Measurements from ENCODE around the gene PVALEF. TPM values are rescaled to one million over a fixed set of nuclear protein-coding genes. Genes with fewer than 3 reads are reported as not detected.
"Not testable (repeated sequence)": the region's sequence is repeated elsewhere in the genome, so short reads cannot be mapped to it uniquely, and the experiment has no call there.

PVALEF gene
- polyA plus RNA-seq, 1 donor: 0.34 TPM

DNA sequence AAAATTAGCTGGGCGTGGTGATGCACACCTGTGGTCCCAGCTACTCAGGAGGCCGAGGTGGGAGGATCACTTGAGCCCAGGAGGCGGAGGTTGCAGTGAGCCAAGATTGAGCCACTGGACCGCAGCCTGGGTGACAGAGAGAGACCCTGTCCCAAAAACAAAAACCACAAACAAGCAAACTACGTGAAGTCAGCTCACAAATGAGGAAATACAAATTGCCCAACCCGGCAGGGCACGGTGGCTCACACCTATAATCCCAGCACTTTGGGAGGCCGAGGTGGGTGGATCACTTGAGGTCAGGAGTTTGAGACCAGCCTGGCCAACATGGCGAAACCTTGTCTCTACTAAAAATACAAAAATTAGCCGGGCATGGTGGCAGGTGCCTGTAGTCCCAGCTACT lies 19.1 kb upstream of the PVALEF start:
- H3K36me3 ChIP-seq (ENCODE audit: control insufficient read depth, insufficient read depth, low read length); H3K9me3 ChIP-seq (ENCODE audit: control insufficient read depth, low read depth, low read length); DNase-seq; H3K4me3 ChIP-seq (ENCODE audit: low read length); H3K27me3 ChIP-seq (ENCODE audit: control insufficient read depth, insufficient read depth, low read length); H3K27ac ChIP-seq (ENCODE audit: low read length): not testable (repeated sequence)
- no CpG with 5 or more reads among the region's 10 CpGs for WGBS (ENCODE audit: insufficient coverage, low lambda C conversion rate)
- peaks cover 21% of the 10 kb centered on the region for H3K4me1 ChIP-seq (ENCODE audit: control insufficient read depth, insufficient read depth, low read length)

DNA sequence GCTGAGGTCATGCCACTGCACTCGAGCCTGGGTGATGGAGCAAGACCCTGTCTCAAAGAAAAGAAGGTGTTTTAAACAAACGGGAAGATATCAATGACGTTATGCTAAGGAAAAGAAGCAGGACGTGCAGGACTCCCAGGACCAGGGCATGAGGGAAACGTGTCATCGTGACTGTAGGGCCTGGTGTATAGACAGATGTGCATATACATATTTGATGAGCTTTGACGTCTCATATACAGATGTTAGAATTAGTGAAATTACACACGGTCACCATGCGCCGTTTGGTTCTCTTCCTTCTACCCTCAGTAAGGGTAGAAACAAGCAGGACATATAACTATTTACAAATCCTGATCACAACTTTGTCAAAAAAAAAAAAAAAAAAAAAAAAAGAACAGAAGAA lies 17.6 kb upstream of the PVALEF start:
- DNase-seq: no peak
- H3K4me1 ChIP-seq (ENCODE audit: control insufficient read depth, insufficient read depth, low read length): peaks cover 17% of the 10 kb centered on the region
- 72% methylated on average over 3 of the region's 10 CpGs for WGBS (ENCODE audit: insufficient coverage, low lambda C conversion rate)

DNA sequence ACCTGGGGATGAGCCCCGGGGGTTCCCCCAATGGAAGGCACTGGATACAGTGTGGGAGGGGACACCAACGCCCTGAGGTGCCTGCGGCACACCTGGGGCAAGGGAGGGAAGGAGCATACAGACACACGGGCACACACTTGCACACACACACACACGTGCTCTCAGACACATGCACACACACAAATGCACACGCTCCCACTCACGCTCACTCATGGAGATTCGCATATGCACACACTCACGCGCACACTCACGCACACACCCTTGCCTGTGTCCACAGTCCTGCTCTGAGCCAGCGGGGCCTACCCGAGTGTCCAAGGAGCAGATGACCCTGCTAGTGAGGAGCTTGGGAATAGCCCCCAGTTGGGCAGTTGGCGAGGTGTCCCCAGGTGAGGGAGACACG lies 16.7 kb upstream of the PVALEF start:
- Histone ChIP-seq H3K4me1 (ENCODE audit: control insufficient read depth, insufficient read depth, low read length) (peaks cover 8% of the 10 kb centered on the region), H3K27me3 (ENCODE audit: control insufficient read depth, insufficient read depth, low read length) (no peaks in the 10 kb centered on the region), H3K9me3 (ENCODE audit: control insufficient read depth, low read depth, low read length) (no peaks in the 10 kb centered on the region), H3K36me3 (ENCODE audit: control insufficient read depth, insufficient read depth, low read length) (no peaks in the 10 kb centered on the region), H3K4me3 (ENCODE audit: low read length) (no peak overlapping the region), H3K27ac (ENCODE audit: low read length) (no peak overlapping the region)
- DNase-seq: no peak
- WGBS (ENCODE audit: insufficient coverage, low lambda C conversion rate): no CpG with 5 or more reads among the region's 15 CpGs

More for the DNA sequence above, 17.6 kb upstream of the PVALEF start:
- Histone ChIP-seq H3K4me3 (ENCODE audit: low read length) (no peak overlapping the region), H3K27ac (ENCODE audit: low read length) (no peak overlapping the region), H3K9me3 (ENCODE audit: control insufficient read depth, low read depth, low read length) (peaks cover 3% of the 10 kb centered on the region), H3K36me3 (ENCODE audit: control insufficient read depth, insufficient read depth, low read length) (no peaks in the 10 kb centered on the region), H3K27me3 (ENCODE audit: control insufficient read depth, insufficient read depth, low read length) (no peaks in the 10 kb centered on the region)

DNA sequence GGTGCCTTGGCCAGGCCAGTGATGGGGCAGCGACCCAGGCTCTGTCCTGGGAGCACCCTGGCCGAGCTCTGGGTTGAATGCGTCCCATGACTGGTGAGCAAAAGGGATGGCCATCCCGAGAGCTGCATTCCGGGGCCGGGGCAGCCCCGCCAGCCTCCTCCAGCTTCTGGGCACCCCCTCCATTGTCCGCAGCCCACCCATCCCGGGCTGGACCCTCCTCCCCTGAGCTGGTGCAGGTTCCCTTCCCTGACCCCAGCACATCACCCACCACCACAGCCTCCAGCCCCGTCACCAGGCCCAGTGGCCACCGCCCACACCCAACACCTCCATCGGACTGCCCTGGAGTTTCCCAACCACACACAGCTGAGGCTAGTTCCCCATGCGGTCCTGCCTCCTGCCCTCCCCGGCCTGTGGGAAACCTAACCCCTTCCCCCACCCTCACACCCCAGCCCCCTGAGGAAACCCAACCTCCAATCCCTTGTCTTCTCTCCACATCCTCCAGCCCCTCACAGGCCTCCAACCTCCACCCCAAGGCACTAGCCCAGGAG lies 16.2 kb upstream of the PVALEF start:
- Histone ChIP-seq H3K27me3 (ENCODE audit: control insufficient read depth, insufficient read depth, low read length) (no peaks in the 10 kb centered on the region), H3K36me3 (ENCODE audit: control insufficient read depth, insufficient read depth, low read length) (no peaks in the 10 kb centered on the region), H3K4me1 (ENCODE audit: control insufficient read depth, insufficient read depth, low read length) (peaks cover 3% of the 10 kb centered on the region), H3K4me3 (ENCODE audit: low read length) (no peak overlapping the region), H3K9me3 (ENCODE audit: control insufficient read depth, low read depth, low read length) (no peaks in the 10 kb centered on the region), H3K27ac (ENCODE audit: low read length) (no peak overlapping the region)
- no peak for DNase-seq
- WGBS (ENCODE audit: insufficient coverage, low lambda C conversion rate): no CpG with 5 or more reads among the region's 14 CpGs

DNA sequence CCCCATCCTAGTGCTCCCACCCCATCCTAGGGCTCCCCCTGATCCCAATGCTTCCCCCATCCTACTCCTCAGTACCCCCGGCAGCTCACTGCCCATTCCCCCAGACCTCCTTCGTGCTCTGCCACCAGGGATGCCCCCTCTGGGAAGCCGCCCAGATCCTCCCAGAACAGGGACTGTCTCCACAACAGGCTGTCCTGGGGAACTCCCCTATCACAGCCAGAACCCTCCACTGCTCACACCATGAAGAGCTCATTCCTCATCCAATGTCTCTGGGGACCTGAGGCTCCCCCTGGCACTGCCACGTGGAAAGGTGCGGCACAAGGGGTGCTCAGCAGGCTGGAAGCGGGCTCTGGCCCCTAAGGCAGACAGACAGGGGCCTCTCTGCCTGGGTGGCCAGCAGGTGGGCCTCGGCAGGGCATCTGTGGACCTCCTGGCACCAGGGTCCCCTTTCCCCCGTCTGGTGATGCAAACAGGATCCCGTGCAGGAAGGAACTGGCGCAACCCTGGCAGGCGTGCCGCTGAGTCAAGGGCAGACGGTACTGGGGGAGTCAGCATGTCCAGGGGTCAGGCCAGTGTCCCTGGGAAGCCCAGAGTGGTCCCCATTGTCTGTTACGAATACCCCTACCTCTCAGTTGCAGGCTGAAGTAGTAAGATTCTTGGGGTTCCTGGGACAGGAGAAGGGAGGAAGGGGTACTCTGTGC lies 14.8 kb upstream of the PVALEF start:
- H3K4me1 ChIP-seq (ENCODE audit: control insufficient read depth, insufficient read depth, low read length): no peaks in the 10 kb centered on the region
- no peak for DNase-seq
- H3K9me3 ChIP-seq (ENCODE audit: control insufficient read depth, low read depth, low read length): no peaks in the 10 kb centered on the region
- no CpG with 5 or more reads among the region's 14 CpGs for WGBS (ENCODE audit: insufficient coverage, low lambda C conversion rate)
- H3K27me3 ChIP-seq (ENCODE audit: control insufficient read depth, insufficient read depth, low read length): no peaks in the 10 kb centered on the region
- no peak overlapping the region for H3K27ac ChIP-seq (ENCODE audit: low read length)
- no peaks in the 10 kb centered on the region for H3K36me3 ChIP-seq (ENCODE audit: control insufficient read depth, insufficient read depth, low read length)
- no peak overlapping the region for H3K4me3 ChIP-seq (ENCODE audit: low read length)

DNA sequence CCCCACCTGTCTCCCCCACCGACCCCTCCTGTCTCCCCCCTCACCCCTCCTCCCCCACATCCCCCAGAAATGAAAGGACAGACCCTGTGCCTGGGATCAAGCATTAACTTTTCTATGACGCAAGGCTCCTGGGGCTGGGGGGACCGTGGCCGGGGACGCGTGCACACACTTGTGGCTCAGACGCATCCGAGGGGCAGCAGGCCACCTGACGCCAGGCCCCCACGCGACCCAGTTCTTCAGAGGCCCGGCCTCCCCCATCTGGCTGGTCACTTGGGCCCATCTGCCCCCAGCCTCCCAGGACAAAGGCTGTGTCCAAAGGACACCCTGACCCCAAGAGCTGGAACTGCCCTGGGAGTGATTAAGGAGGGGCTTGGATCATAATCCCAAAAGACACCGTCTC lies 14.0 kb upstream of the PVALEF start:
- Histone ChIP-seq H3K4me1 (ENCODE audit: control insufficient read depth, insufficient read depth, low read length) (no peaks in the 10 kb centered on the region), H3K9me3 (ENCODE audit: control insufficient read depth, low read depth, low read length) (no peaks in the 10 kb centered on the region), H3K36me3 (ENCODE audit: control insufficient read depth, insufficient read depth, low read length) (no peaks in the 10 kb centered on the region), H3K27ac (ENCODE audit: low read length) (no peak overlapping the region), H3K27me3 (ENCODE audit: control insufficient read depth, insufficient read depth, low read length) (no peaks in the 10 kb centered on the region), H3K4me3 (ENCODE audit: low read length) (no peak overlapping the region)
- WGBS (ENCODE audit: insufficient coverage, low lambda C conversion rate): no CpG with 5 or more reads among the region's 13 CpGs
- no peak for DNase-seq

DNA sequence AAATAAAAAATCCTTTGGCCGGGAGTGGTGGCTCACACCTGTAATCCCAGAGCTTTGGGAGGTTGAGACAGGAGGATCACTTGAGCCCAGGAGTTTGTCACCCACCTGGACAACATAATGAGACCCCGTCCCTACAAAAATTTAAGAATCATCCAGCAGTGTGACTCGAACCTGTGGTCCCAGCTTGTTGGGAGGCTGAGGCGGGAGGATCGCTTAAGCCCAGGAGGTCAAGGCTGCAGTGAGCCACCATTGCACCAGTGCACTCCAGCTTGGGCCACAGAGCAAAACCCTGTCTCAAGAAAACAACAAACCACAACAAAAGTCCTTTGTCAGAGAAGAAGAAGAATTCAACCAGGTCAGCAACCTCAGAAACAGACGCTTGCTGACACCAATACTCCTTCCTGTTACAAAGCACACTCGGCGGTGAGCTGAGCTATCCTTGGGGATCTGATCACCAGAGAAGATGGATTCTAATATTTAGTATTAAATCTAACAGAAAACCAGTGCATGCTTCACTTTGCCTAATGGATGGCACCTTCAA lies 12.9 kb upstream of the PVALEF start:
- 100% methylated on average over 1 of the region's 8 CpGs for WGBS (ENCODE audit: insufficient coverage, low lambda C conversion rate)
- no peak for DNase-seq
- no peaks in the 10 kb centered on the region for H3K36me3 ChIP-seq (ENCODE audit: control insufficient read depth, insufficient read depth, low read length)
- H3K4me1 ChIP-seq (ENCODE audit: control insufficient read depth, insufficient read depth, low read length): no peaks in the 10 kb centered on the region
- H3K4me3 ChIP-seq (ENCODE audit: low read length): no peak overlapping the region
- no peaks in the 10 kb centered on the region for H3K9me3 ChIP-seq (ENCODE audit: control insufficient read depth, low read depth, low read length)
- no peaks in the 10 kb centered on the region for H3K27me3 ChIP-seq (ENCODE audit: control insufficient read depth, insufficient read depth, low read length)
- no peak overlapping the region for H3K27ac ChIP-seq (ENCODE audit: low read length)

DNA sequence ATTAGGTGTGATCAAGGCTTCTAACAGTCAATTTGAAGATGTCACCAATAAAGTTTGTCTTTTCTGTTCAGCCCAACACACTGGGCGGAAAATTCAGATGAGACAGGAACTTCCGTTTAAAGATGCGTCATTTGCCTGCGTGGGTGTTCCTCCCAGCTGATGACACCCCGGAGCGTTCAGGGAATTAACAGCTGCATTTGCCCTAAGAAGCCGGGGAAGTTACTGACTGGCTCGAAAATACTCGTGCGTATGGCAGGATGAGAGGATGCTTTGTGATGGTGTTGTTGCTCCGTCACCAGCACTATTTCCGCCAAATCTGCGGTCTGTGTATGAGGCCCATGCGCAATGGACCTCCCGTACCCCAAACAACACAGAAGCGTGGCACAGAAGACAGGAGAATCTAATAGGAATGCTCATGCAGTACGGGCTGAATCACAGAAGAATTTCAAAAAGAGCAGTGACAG lies 11.9 kb upstream of the PVALEF start:
- Histone ChIP-seq H3K4me1 (ENCODE audit: control insufficient read depth, insufficient read depth, low read length) (no peaks in the 10 kb centered on the region), H3K9me3 (ENCODE audit: control insufficient read depth, low read depth, low read length) (peaks cover 5% of the 10 kb centered on the region), H3K36me3 (ENCODE audit: control insufficient read depth, insufficient read depth, low read length) (no peaks in the 10 kb centered on the region), H3K27me3 (ENCODE audit: control insufficient read depth, insufficient read depth, low read length) (no peaks in the 10 kb centered on the region), H3K27ac (ENCODE audit: low read length) (no peak overlapping the region), H3K4me3 (ENCODE audit: low read length) (no peak overlapping the region)
- WGBS (ENCODE audit: insufficient coverage, low lambda C conversion rate): no CpG with 5 or more reads among the region's 17 CpGs
- DNase-seq: no peak

DNA sequence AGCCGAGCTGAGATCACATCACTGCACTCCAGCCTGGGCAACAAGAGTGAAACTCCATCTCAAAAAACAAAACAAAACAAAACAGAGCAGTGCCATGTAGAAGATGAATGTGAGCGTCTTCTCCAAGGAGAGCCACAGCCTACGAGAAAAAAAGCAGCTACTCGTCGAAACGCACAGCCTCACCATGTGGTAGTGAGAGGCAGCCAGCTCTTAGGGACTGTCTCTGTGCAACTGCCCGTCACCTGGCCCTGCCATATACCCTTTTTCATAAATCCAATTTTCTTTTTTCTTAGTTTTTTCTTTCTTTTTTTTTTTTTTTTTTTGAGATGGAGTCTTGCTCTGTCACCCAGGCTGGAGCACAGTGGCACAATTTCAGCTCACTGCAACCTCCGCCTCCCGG lies 11.3 kb upstream of the PVALEF start:
- not testable (repeated sequence) for H3K4me3 ChIP-seq (ENCODE audit: low read length); H3K27me3 ChIP-seq (ENCODE audit: control insufficient read depth, insufficient read depth, low read length); H3K36me3 ChIP-seq (ENCODE audit: control insufficient read depth, insufficient read depth, low read length); H3K27ac ChIP-seq (ENCODE audit: low read length); DNase-seq; H3K9me3 ChIP-seq (ENCODE audit: control insufficient read depth, low read depth, low read length); H3K4me1 ChIP-seq (ENCODE audit: control insufficient read depth, insufficient read depth, low read length)
- no CpG with 5 or more reads among the region's 9 CpGs for WGBS (ENCODE audit: insufficient coverage, low lambda C conversion rate)

DNA sequence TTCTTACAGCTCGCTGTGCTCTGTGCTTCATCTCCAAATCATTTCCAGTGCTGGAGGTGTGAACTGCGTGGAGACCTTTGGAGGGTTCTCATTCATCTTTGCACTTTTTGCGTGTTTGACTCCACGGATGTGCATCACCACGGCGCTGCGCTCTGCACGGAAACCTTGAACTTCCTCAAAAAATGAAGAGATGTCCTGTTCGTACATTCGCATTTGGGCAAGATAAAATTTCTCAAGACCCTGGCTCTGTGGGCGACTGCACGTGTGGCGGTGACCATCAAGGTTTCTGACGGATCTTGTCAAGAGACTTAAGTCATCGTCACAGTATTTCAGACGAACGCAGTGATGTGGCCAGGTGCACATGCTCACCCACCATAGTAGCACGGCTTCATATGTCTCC lies 10.3 kb upstream of the PVALEF start:
- Histone ChIP-seq H3K36me3 (ENCODE audit: control insufficient read depth, insufficient read depth, low read length) (no peaks in the 10 kb centered on the region), H3K4me1 (ENCODE audit: control insufficient read depth, insufficient read depth, low read length) (no peaks in the 10 kb centered on the region), H3K27ac (ENCODE audit: low read length) (no peak overlapping the region), H3K27me3 (ENCODE audit: control insufficient read depth, insufficient read depth, low read length) (no peaks in the 10 kb centered on the region), H3K9me3 (ENCODE audit: control insufficient read depth, low read depth, low read length) (peaks cover 5% of the 10 kb centered on the region), H3K4me3 (ENCODE audit: low read length) (no peak overlapping the region)
- 100% methylated on average over 3 of the region's 18 CpGs for WGBS (ENCODE audit: insufficient coverage, low lambda C conversion rate)
- DNase-seq: no peak
